Breast epithelium (tissue), 3 donors: ENCODE results near the gene LPP.

Experiments used
- POLR2AphosphoS5 ChIP-seq, 3 donors: sonication (generic); formaldehyde crosslinking; IDR thresholded peaks; one replicate each; pipeline ENCODE4 v1.6.1; 2017; ENCODE audit warnings: antibody characterized with exemption in 3 of 3
- TF ChIP-seq, protein P1 (sequence below), 3 donors: fragments of 450-650 bp; IDR thresholded peaks; one replicate each; pipeline ENCODE4 v1.5.1; 2016 to 2017; ENCODE audit warnings: antibody characterized with exemption in 3 of 3, mild to moderate bottlenecking in 3 of 3, moderate library complexity in 3 of 3

DNA sequence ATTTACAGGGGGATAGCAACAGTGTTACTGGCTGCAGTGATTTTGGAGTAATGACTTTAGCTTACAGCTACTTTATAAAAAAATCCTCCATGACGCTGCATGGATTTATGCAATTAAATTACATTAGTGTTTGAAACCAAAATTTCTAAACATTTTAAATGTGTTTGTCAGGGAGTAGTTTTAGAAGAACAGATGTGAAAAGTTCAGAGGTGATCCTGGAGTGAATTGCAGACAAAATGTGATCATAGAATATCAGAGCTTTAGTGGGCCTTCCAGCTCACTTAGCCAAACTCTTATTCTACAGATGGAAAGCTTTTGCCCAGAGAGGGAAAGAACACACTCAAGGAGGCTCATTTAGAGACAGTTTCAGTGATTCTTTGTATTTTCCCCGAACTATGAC is 376.3 kb downstream of the LPP start:
- TF ChIP-seq, protein P1, sequence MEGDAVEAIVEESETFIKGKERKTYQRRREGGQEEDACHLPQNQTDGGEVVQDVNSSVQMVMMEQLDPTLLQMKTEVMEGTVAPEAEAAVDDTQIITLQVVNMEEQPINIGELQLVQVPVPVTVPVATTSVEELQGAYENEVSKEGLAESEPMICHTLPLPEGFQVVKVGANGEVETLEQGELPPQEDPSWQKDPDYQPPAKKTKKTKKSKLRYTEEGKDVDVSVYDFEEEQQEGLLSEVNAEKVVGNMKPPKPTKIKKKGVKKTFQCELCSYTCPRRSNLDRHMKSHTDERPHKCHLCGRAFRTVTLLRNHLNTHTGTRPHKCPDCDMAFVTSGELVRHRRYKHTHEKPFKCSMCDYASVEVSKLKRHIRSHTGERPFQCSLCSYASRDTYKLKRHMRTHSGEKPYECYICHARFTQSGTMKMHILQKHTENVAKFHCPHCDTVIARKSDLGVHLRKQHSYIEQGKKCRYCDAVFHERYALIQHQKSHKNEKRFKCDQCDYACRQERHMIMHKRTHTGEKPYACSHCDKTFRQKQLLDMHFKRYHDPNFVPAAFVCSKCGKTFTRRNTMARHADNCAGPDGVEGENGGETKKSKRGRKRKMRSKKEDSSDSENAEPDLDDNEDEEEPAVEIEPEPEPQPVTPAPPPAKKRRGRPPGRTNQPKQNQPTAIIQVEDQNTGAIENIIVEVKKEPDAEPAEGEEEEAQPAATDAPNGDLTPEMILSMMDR (IDR thresholded peaks at IDR 0.05): no peak
- TF ChIP-seq POLR2AphosphoS5 (IDR thresholded peaks at IDR 0.05): no peak
